WTC11 (cell line): ENCODE measurements around the gene RGS14. TPM values are rescaled to one million over a fixed set of nuclear protein-coding genes. Genes with fewer than 3 reads are reported as not detected.
A peak's percentile ranks its signal among the peaks of the same experiment; 100 is the strongest.

Experiments used
- ATAC-seq: fragments of 200-7000 bp; cut with Tn5 transposase; 2 replicates; pipeline ENCODE4 v1.10.0; 2021; ENCODE audit warnings: mild to moderate bottlenecking, moderate library complexity
- CTCF ChIA-PET: fragments of 300-600 bp; sonication (Branson Sonifier 250); formaldehyde crosslinking; loops from one replicate; lab custom pipeline; 2021; ENCODE audit warnings: antibody characterized with exemption; lab: Charles Lee
- POLR2A ChIA-PET: fragments of 350-600 bp; sonication (Branson Sonifier 250); formaldehyde crosslinking; loops from one replicate; lab custom pipeline; 2021; ENCODE audit warnings: antibody characterized with exemption; lab: Charles Lee
- DNase-seq: peaks from one replicate; pipeline ENCODE4 v3.0.0; 2021; ENCODE audit warnings: low spot score
- H3K27ac Mint-ChIP-seq: 2 replicates; pipeline ENCODE4 v1.8.0; 2021; ENCODE audit warnings: mixed read lengths
- H3K27me3 Mint-ChIP-seq: 2 replicates; pipeline ENCODE4 v1.8.0; 2021; ENCODE audit warnings: low read depth, mild to moderate bottlenecking, moderate library complexity, mixed read lengths
- H3K36me3 Mint-ChIP-seq: 2 replicates; pipeline ENCODE4 v1.8.0; 2021; ENCODE audit warnings: mixed read lengths
- H3K4me1 Mint-ChIP-seq: 2 replicates; pipeline ENCODE4 v1.8.0; 2022; ENCODE audit warnings: mixed read lengths
- H3K4me3 Mint-ChIP-seq: 2 replicates; pipeline ENCODE4 v1.8.0; 2021; ENCODE audit warnings: mild to moderate bottlenecking, moderate library complexity, mixed read lengths
- H3K9me3 Mint-ChIP-seq: 2 replicates; pipeline ENCODE4 v1.8.0; 2021; ENCODE audit warnings: mixed read lengths
- AR ChIP-seq: fragments of 250-450 bp; sonication (Bioruptor Pico); IDR thresholded peaks from 2 replicates; pipeline ENCODE4 v1.9.0; 2021; ENCODE audit warnings: mild to moderate bottlenecking
- E2F4 ChIP-seq: sonication (generic); formaldehyde crosslinking; IDR thresholded peaks from 2 replicates; pipeline ENCODE4 v1.8.1; 2022; ENCODE audit warnings: low read depth, mild to moderate bottlenecking, moderate library complexity, missing genetic modification reagents, borderline replicate concordance
- ELF4 ChIP-seq: sonication (generic); formaldehyde crosslinking; IDR thresholded peaks from 2 replicates; pipeline ENCODE4 v1.8.1; 2022; ENCODE audit warnings: low read depth, mild to moderate bottlenecking, moderate library complexity, missing genetic modification reagents
- EMX1 ChIP-seq: fragments of 250-450 bp; sonication (Bioruptor Pico); IDR thresholded peaks from 2 replicates; pipeline ENCODE4 v1.8.0; 2021; ENCODE audit warnings: mild to moderate bottlenecking
- FOXP4 ChIP-seq: sonication (generic); formaldehyde crosslinking; IDR thresholded peaks from 2 replicates; pipeline ENCODE4 v1.8.0; 2022; ENCODE audit warnings: mild to moderate bottlenecking, missing genetic modification reagents
- GTF2I ChIP-seq: fragments of 250-450 bp; sonication (Bioruptor Pico); conservative IDR thresholded peaks from 2 replicates; pipeline ENCODE4 v1.4.0; 2021; ENCODE audit warnings: mild to moderate bottlenecking
- MAX ChIP-seq: sonication (generic); formaldehyde crosslinking; IDR thresholded peaks from 2 replicates; pipeline ENCODE4 v1.8.0; 2022; ENCODE audit warnings: mild to moderate bottlenecking, missing genetic modification reagents
- MYBL2 ChIP-seq: sonication (generic); formaldehyde crosslinking; IDR thresholded peaks from 2 replicates; pipeline ENCODE4 v1.8.1; 2023; ENCODE audit warnings: mild to moderate bottlenecking, moderate library complexity, missing genetic modification reagents
- NR2C2 ChIP-seq: sonication (generic); formaldehyde crosslinking; IDR thresholded peaks from 2 replicates; pipeline ENCODE4 v1.8.0; 2022; ENCODE audit warnings: mild to moderate bottlenecking, missing genetic modification reagents
- OVOL2 ChIP-seq: fragments of 250-450 bp; sonication (Bioruptor Pico); IDR thresholded peaks from 2 replicates; pipeline ENCODE4 v1.9.0; 2021; ENCODE audit warnings: mild to moderate bottlenecking, borderline replicate concordance
- PRDM15 ChIP-seq: sonication (generic); formaldehyde crosslinking; IDR thresholded peaks from 2 replicates; pipeline ENCODE4 v1.8.0; 2022; ENCODE audit warnings: missing genetic modification reagents
- TEAD1 ChIP-seq: sonication (generic); formaldehyde crosslinking; IDR thresholded peaks from 2 replicates; pipeline ENCODE4 v1.8.0; 2022; ENCODE audit warnings: mild to moderate bottlenecking, missing genetic modification reagents
- ZNF396 ChIP-seq: fragments of 250-450 bp; sonication (Bioruptor Pico); IDR thresholded peaks from 2 replicates; pipeline ENCODE4 v1.8.0; 2021; ENCODE audit warnings: mild to moderate bottlenecking, moderate library complexity, borderline replicate concordance
- ZNF532 ChIP-seq: fragments of 250-450 bp; sonication (Bioruptor Pico); IDR thresholded peaks from 2 replicates; pipeline ENCODE4 v1.9.0; 2021; ENCODE audit warnings: mild to moderate bottlenecking, borderline replicate concordance
- total RNA-seq: library from RNA; stranded (reverse); gene quantifications from 3 replicates; pipeline ENCODE4 v1.2.3, GENCODE V29; 2021

The RGS14 gene
- total RNA-seq, 1 experiment from 2014 or later: 74.6 TPM

- no peak for TF ChIP-seq ZNF532 (CRISPR knock-in tag)
- TF ChIP-seq MAX (CRISPR knock-in tag): peak; percentile 25
- peak; percentile 41; the same call in 1 of the 2 replicates for TF ChIP-seq FOXP4 (CRISPR knock-in tag)
- 0 out of 2 replicates have a peak, but pooled peaks have one; percentile 18 for TF ChIP-seq NR2C2 (CRISPR knock-in tag)
These were observed 5.1 kb downstream of the RGS14 start (continued) for GRCh38 chr5:177362610-177363507.

- no peak for DNase-seq
- ATAC-seq: no peak
- CTCF ChIA-PET: interaction anchor here (0.6 to 13.2 kb wide), 11 partner anchors 10 to 265 kb away, joined by 3 to 216 read pairs (median 7); partner anchors contain the start of gene LMAN2
- Mint-ChIP-seq H3K27me3 (peaks cover 15% of the 10 kb centered on the region), H3K4me3 (peak overlapping the region; percentile 76), H3K4me1 (peaks cover 46% of the 10 kb centered on the region), H3K9me3 (no peaks in the 10 kb centered on the region), H3K36me3 (peaks cover 4% of the 10 kb centered on the region), H3K27ac (no peak overlapping the region)
- TF ChIP-seq EMX1 (CRISPR knock-in tag) (no peak), GTF2I (CRISPR knock-in tag) (peak; percentile 95)
- POLR2A ChIA-PET: interaction anchor here (0.6 to 1.5 kb wide), 2 partner anchors 27 to 562 kb away, joined by 3 to 4 read pairs; no protein-coding TSS in a partner anchor
These were observed 5.8 kb downstream of the RGS14 start for GRCh38 chr5:177363565-177363964.

- ChIA-PET POLR2A (interaction anchor here (1.5 kb wide), 1 partner anchor 28 kb away, joined by 4 read pairs; no protein-coding TSS in a partner anchor), CTCF (interaction anchor here (0.9 to 13.2 kb wide), 9 partner anchors 9 to 266 kb away, joined by 3 to 216 read pairs (median 8); partner anchors contain the start of gene LMAN2)
- no peak overlapping the region for H3K4me3 Mint-ChIP-seq
- H3K27ac Mint-ChIP-seq: no peak overlapping the region
- ATAC-seq (no peak), DNase-seq (no peak)
- H3K9me3 Mint-ChIP-seq: no peaks in the 10 kb centered on the region
- H3K36me3 Mint-ChIP-seq: peaks cover 12% of the 10 kb centered on the region
- H3K27me3 Mint-ChIP-seq: peaks cover 19% of the 10 kb centered on the region
- H3K4me1 Mint-ChIP-seq: peaks cover 54% of the 10 kb centered on the region
- TF ChIP-seq NR2C2 (CRISPR knock-in tag): no peak
- TF ChIP-seq GTF2I (CRISPR knock-in tag): no peak
- TF ChIP-seq ELF4 (CRISPR knock-in tag): no peak
- no peak for TF ChIP-seq MYBL2 (CRISPR knock-in tag)
- no peak for TF ChIP-seq TEAD1 (CRISPR knock-in tag)
- TF ChIP-seq AR (CRISPR knock-in tag): no peak
- no peak for TF ChIP-seq EMX1 (CRISPR knock-in tag)
- no peak for TF ChIP-seq E2F4 (CRISPR knock-in tag)
- no peak for TF ChIP-seq PRDM15
- no peak for TF ChIP-seq OVOL2 (CRISPR knock-in tag)
- no peak for TF ChIP-seq ZNF396
These were observed 6.6 kb downstream of the RGS14 start for GRCh38 chr5:177364159-177364962.
